ENCODE results near the gene TMPRSS13.
"Not testable (repeated sequence)": the region's sequence is repeated elsewhere in the genome, so short reads cannot be mapped to it uniquely, and the experiment has no call there.

Gene TMPRSS13

GRCh38 chr11:117872975-117873827 is 56.0 kb downstream of the TMPRSS13 start:
- no peak for DNase-seq (ENCODE audit: low spot score)

GRCh38 chr11:117872420-117872961 is 56.7 kb downstream of the TMPRSS13 start:
- no peak for DNase-seq (ENCODE audit: low spot score)

- no peak for DNase-seq (ENCODE audit: low spot score)
Measured at GRCh38 chr11:117871784-117872183, 57.4 kb downstream of the TMPRSS13 start.

- DNase-seq (ENCODE audit: low spot score), result no peak
Measured at GRCh38 chr11:117871160-117871559, 58.0 kb downstream of the TMPRSS13 start.

- DNase-seq (ENCODE audit: low spot score), result no peak
Measured at GRCh38 chr11:117870103-117870952, 58.9 kb downstream of the TMPRSS13 start.

GRCh38 chr11:117869604-117870003 is 59.6 kb downstream of the TMPRSS13 start:
- DNase-seq (ENCODE audit: low spot score), result no peak

GRCh38 chr11:117868815-117869561 is 60.2 kb downstream of the TMPRSS13 start:
- DNase-seq (ENCODE audit: low spot score), result no peak

GRCh38 chr11:117868088-117868487 is 61.1 kb downstream of the TMPRSS13 start:
- DNase-seq (ENCODE audit: low spot score), result no peak

- DNase-seq (ENCODE audit: low spot score), result no peak
Measured at GRCh38 chr11:117866526-117866925, 62.7 kb downstream of the TMPRSS13 start.

- not testable (repeated sequence) for DNase-seq (ENCODE audit: low spot score)
Measured at GRCh38 chr11:117865546-117865945, 63.7 kb downstream of the TMPRSS13 start.

- no peak for DNase-seq (ENCODE audit: low spot score)
Measured at GRCh38 chr11:117863383-117863782, 65.8 kb downstream of the TMPRSS13 start.

GRCh38 chr11:117862753-117863152 is 66.4 kb downstream of the TMPRSS13 start:
- no peak for DNase-seq (ENCODE audit: low spot score)

GRCh38 chr11:117862019-117862725 is 67.0 kb downstream of the TMPRSS13 start:
- DNase-seq (ENCODE audit: low spot score), result no peak

GRCh38 chr11:117861151-117862018 is 67.8 kb downstream of the TMPRSS13 start:
- DNase-seq (ENCODE audit: low spot score), result no peak

GRCh38 chr11:117860139-117860538 is 69.1 kb downstream of the TMPRSS13 start:
- DNase-seq (ENCODE audit: low spot score), result no peak

GRCh38 chr11:117859488-117860112 is 69.6 kb downstream of the TMPRSS13 start:
- no peak for DNase-seq (ENCODE audit: low spot score)

GRCh38 chr11:117859061-117859460 is 70.1 kb downstream of the TMPRSS13 start:
- DNase-seq (ENCODE audit: low spot score), result no peak

GRCh38 chr11:117857734-117858414 is 71.3 kb downstream of the TMPRSS13 start:
- no peak for DNase-seq (ENCODE audit: low spot score)
